GM12878 (cell line): ENCODE results near the gene TCF7L2. TPM values are rescaled to one million over a fixed set of nuclear protein-coding genes. Genes with fewer than 3 reads are reported as not detected.

Source experiments
- ATAC-seq: fragments of 200-7000 bp; cut with Tn5 transposase; 3 replicates; pipeline ENCODE4 v1.9.1; 2020; ENCODE audit warnings: mild to moderate bottlenecking, moderate library complexity
- BruUV-seq: library from RNA; stranded (reverse); fragments of 400-500 nt; replicated peaks from 2 replicates; lab custom pipeline; 2021; lab: Mats Ljungman, UMichigan
- CTCF ChIA-PET: fragments of 300-600 bp; sonication (Branson Sonifier 250); formaldehyde crosslinking; extraction: SDS; loops from one replicate; lab custom pipeline; 2021; ENCODE audit warnings: inconsistent platforms; lab: Yijun Ruan, JAX
- POLR2A ChIA-PET: fragments of 350-600 bp; formaldehyde crosslinking; extraction: SDS; loops from one replicate; lab custom pipeline; 2021; ENCODE audit warnings: inconsistent platforms; lab: Charles Lee
- RAD21 ChIA-PET: fragments of 300-600 bp; sonication (Branson Sonifier 250); formaldehyde crosslinking; loops from one replicate; lab custom pipeline; 2023; ENCODE audit warnings: antibody characterized with exemption; ENCODE audit not compliant: unreplicated experiment; lab: Charles Lee
- SMC1A ChIA-PET: fragments of 300-600 bp; sonication (Branson Sonifier 250); formaldehyde crosslinking; loops from one replicate; lab custom pipeline; 2023; ENCODE audit not compliant: unreplicated experiment, uncharacterized antibody; lab: Charles Lee
- DNase-seq: peaks from one replicate; pipeline ENCODE4 v3.0.0-alpha.2; 2011; ENCODE audit warnings: low read depth, low spot score
- FAIRE-seq: peaks from 3 replicates; lab custom pipeline; 2011; peaks lifted over from hg19 to GRCh38; lab: Jason Lieb, UNC
- H2AFZ ChIP-seq: 2 replicates; pipeline ENCODE4 v1.6.0; 2011; ENCODE audit warnings: low read depth, low read length, control low read depth; ENCODE audit not compliant: control insufficient read depth
- H3K27ac ChIP-seq: 2 replicates; pipeline ENCODE4 v1.5.1; 2011; ENCODE audit warnings: control low read depth; ENCODE audit not compliant: control insufficient read depth, insufficient read depth
- H3K27me3 ChIP-seq, 2 experiments: replicated peaks in 1 of 2; 2 replicates each; pipeline versions ENCODE4 v1.6.0 to v1.6.1; 2011; ENCODE audit warnings: low read length in 1 of 2; ENCODE audit not compliant: control insufficient read depth in 2 of 2, insufficient read depth in 2 of 2
- H3K36me3 ChIP-seq, 2 experiments: 2 replicates each; pipeline ENCODE4 v1.5.1; 2011; ENCODE audit warnings: low read length in 1 of 2; ENCODE audit not compliant: control insufficient read depth in 2 of 2, insufficient read depth in 2 of 2
- H3K4me1 ChIP-seq: 2 replicates; pipeline ENCODE4 v1.6.1; 2011; ENCODE audit warnings: mild to moderate bottlenecking, low read length, moderate library complexity, mixed read lengths; ENCODE audit not compliant: control insufficient read depth, insufficient read depth
- H3K4me2 ChIP-seq: 2 replicates; pipeline ENCODE4 v1.6.0; 2011; ENCODE audit warnings: control low read depth; ENCODE audit not compliant: control insufficient read depth, insufficient read depth
- H3K4me3 ChIP-seq: fragments of 200-600 bp; sonication (generic); 2 replicates; pipeline ENCODE4 v1.5.1; 2016
- H3K79me2 ChIP-seq: 2 replicates; pipeline ENCODE4 v1.6.0; 2011; ENCODE audit warnings: low read length; ENCODE audit not compliant: control insufficient read depth, insufficient read depth
- H3K9ac ChIP-seq: 2 replicates; pipeline ENCODE4 v1.8.0; 2011; ENCODE audit warnings: low read length, control low read depth, mixed read lengths; ENCODE audit not compliant: control insufficient read depth, insufficient read depth
- H3K9me3 ChIP-seq: replicated peaks from 3 replicates; pipeline ENCODE4 v1.5.1; 2011; ENCODE audit warnings: mild to moderate bottlenecking, low read length; ENCODE audit not compliant: control insufficient read depth, insufficient read depth
- H4K20me1 ChIP-seq: 2 replicates; pipeline ENCODE4 v1.6.0; 2011; ENCODE audit not compliant: control insufficient read depth, insufficient read depth
- CEBPZ ChIP-seq: fragments of 150-350 bp; IDR thresholded peaks from 2 replicates; pipeline ENCODE4 v1.6.1; 2016; ENCODE audit warnings: low read depth, low read length
- CREM ChIP-seq: IDR thresholded peaks from 2 replicates; pipeline ENCODE4 v1.6.1; 2014; ENCODE audit warnings: antibody characterized with exemption, low read depth
- ELK1 ChIP-seq: IDR thresholded peaks from 2 replicates; pipeline ENCODE4 v1.6.1; 2012; ENCODE audit warnings: low read depth, low read length, improper control_type of control experiment
- JUND ChIP-seq: IDR thresholded peaks from 2 replicates; pipeline ENCODE4 v1.6.1; 2012; ENCODE audit warnings: low read depth, mild to moderate bottlenecking, low read length, improper control_type of control experiment, moderate library complexity
- MTA3 ChIP-seq: IDR thresholded peaks from 2 replicates; pipeline ENCODE4 v1.6.1; 2012; ENCODE audit warnings: low read length, inconsistent platforms, borderline replicate concordance
- NR2F1 ChIP-seq: fragments of 450-650 bp; conservative IDR thresholded peaks from 2 replicates; pipeline ENCODE4 v1.6.1; 2017; ENCODE audit warnings: mild to moderate bottlenecking
- RELA ChIP-seq: fragments of 450-650 bp; IDR thresholded peaks from 2 replicates; pipeline ENCODE4 v1.8.0; 2014; ENCODE audit warnings: borderline replicate concordance; ENCODE audit not compliant: partially characterized antibody
- TARDBP ChIP-seq: IDR thresholded peaks from 2 replicates; pipeline ENCODE4 v1.6.1; 2016; ENCODE audit warnings: borderline replicate concordance
- WGBS: methylation state at CpG from one replicate; pipeline ENCODE4 v1.1.6; 2016; ENCODE audit warnings: low lambda C conversion rate; ENCODE audit not compliant: insufficient replicate concordance, insufficient coverage; ENCODE audit errors: missing lambda C conversion rate; 5-methylcytosine and 5-hydroxymethylcytosine counted together
- in situ Hi-C: fragments of 300-500 bp; cut with MboI; formaldehyde crosslinking; loops from 9 replicates; pipeline ENCODE4 v1.14.3; 2018; ENCODE audit warnings: mixed read lengths
- intact Hi-C: fragments of 100-400 bp; cut with micrococcal nuclease; formaldehyde crosslinking; loops from one replicate; pipeline ENCODE4 v1.14.2; 2022; ENCODE audit not compliant: unreplicated experiment
- polyA plus RNA-seq, 11 experiments: library from polyadenylated mRNA; depleted of rRNA in 4 of 11; unstranded in 6 of 11; stranded (reverse) in 5 of 11; fragments of >200 nt; fragmentation: Nextera tagmentation in 4 of 11; fragmentation: Illumina TruSeq in 1 of 11; extraction: Ambion mirVana in 4 of 11; extraction: Trizol in 1 of 11; gene quantifications; 1 replicate in 1 of 11; 2 replicates in 10 of 11; pipeline versions ENCODE4 v1.2.1 to v1.2.3, GENCODE V29; 2011 to 2016; ENCODE audit warnings: inconsistent platforms in 2 of 11, missing spikeins in 2 of 11, low read depth in 1 of 11
- total RNA-seq, 4 experiments: library from RNA; depleted of rRNA in 3 of 4; stranded (reverse); fragments of >200 nt in 3 of 4; fragmentation: Illumina TruSeq in 1 of 4; extraction: Trizol in 1 of 4; gene quantifications; 2 replicates each; pipeline versions ENCODE4 v1.2.1 to v1.2.3, GENCODE V29; 2013 to 2021

The TCF7L2 gene
- total and polyA plus RNA-seq, 10 of the 15 experiments (the other 5 are each of a cell fraction or from before 2014, with no cell fraction given): 0.02 to 1.1 (median 0.35) TPM; not detected in 4

DNA sequence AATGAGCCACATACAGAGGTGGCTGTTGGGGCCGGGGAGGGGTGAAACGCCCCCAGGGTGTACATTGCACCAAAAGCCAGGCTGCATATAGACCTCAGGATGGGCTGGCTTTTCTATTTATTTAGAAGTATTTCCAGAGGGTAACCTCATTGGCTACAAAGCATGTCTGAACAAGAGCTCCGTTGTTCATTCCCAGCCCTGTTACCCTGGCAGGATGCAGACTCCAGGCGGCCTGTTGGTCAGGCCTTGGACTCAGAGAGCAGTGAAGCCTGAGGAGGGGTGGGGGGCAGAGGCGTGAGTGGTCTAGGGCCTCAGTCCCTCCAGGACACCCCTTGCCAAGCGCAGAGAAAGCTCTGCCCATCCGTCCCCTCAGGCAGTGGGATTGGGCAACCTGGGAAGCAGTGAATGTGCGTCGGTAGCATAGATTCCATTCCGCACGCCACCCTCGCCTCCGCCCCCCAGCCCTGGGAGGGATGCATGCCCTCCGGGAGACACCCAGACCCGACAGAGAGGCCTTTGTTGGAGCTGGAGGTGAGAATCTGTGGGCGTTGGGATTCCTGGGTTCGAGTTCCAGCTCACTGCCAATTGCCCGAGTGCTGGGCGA, 41.9 kb downstream of the TCF7L2 start:
- no peaks in the 10 kb centered on the region for H3K27me3 ChIP-seq
- no peak overlapping the region for H2AFZ ChIP-seq
- no peaks in the 10 kb centered on the region for H3K79me2 ChIP-seq
- RAD21 ChIA-PET: no interaction called here
- no peak for ATAC-seq
- SMC1A ChIA-PET: no interaction called here
- H4K20me1 ChIP-seq: no peaks in the 10 kb centered on the region
- no peak overlapping the region for H3K4me3 ChIP-seq
- H3K4me1 ChIP-seq: no peaks in the 10 kb centered on the region
- no peak for DNase-seq
- WGBS: 61% methylated on average over 18 of the region's 19 CpGs
- POLR2A ChIA-PET: no interaction called here
- intact Hi-C loops: no loop called here
- H3K4me2 ChIP-seq: no peak overlapping the region
- no peak for TF ChIP-seq CEBPZ
- no peak for TF ChIP-seq CREM
- no peak for TF ChIP-seq MTA3
- no peak for TF ChIP-seq JUND
- TF ChIP-seq TARDBP: no peak
- no peak for TF ChIP-seq ELK1
- TF ChIP-seq RELA: no peak
- no peak for TF ChIP-seq NR2F1
- TF ChIP-seq, all 136 proteins: peak for 0
- CTCF ChIA-PET: no interaction called here
- FAIRE-seq: no peak
- H3K9ac ChIP-seq: no peak overlapping the region
- BruUV-seq: no TSS peak
- in situ Hi-C loops: no loop called here
- no peak overlapping the region for H3K27ac ChIP-seq
- H3K9me3 ChIP-seq: no peaks in the 10 kb centered on the region; the same call in 2 of the 3 replicates
- H3K36me3 ChIP-seq: no peaks in the 10 kb centered on the region
